HepG2 (cell line): ENCODE results near the gene ATG4A. TPM values are rescaled to one million over a fixed set of nuclear protein-coding genes. Genes with fewer than 3 reads are reported as not detected.

Experiments used
- ZNF256 ChIP-seq: sonication (generic); formaldehyde crosslinking; conservative IDR thresholded peaks from 2 replicates; pipeline ENCODE4 v1.4.0; 2020; ENCODE audit warnings: missing genetic modification reagents
- ZNF260 ChIP-seq: sonication (generic); formaldehyde crosslinking; IDR thresholded peaks from 2 replicates; pipeline ENCODE4 v1.4.0; 2020; ENCODE audit warnings: missing genetic modification reagents, low read depth, mild to moderate bottlenecking, borderline replicate concordance
- ZNF644 ChIP-seq: IDR thresholded peaks from 2 replicates; pipeline ENCODE4 v1.6.1; 2016; ENCODE audit warnings: low read depth
- polyA plus RNA-seq, 8 experiments: library from polyadenylated mRNA; depleted of rRNA in 3 of 8; stranded (reverse) in 7 of 8; unstranded in 1 of 8; fragments of >200 nt; fragmentation: Illumina TruSeq in 4 of 8; extraction: Trizol in 4 of 8; gene quantifications; 2 replicates each; pipeline versions ENCODE4 v1.2.1 to v1.2.3, GENCODE V29; 2011 to 2016; ENCODE audit warnings: low read depth in 4 of 8, missing spikeins in 1 of 8, mixed read lengths in 1 of 8; ENCODE audit not compliant: insufficient read depth in 1 of 8
- total RNA-seq, 5 experiments: library from RNA; depleted of rRNA; stranded (reverse); fragments of >200 nt; fragmentation: Illumina TruSeq; extraction: Trizol; gene quantifications; 2 replicates each; pipeline ENCODE4 v1.2.3, GENCODE V29; 2016; ENCODE audit warnings: low read depth in 1 of 5
- TF ChIP-seq, protein P1 (sequence below): sonication (generic); formaldehyde crosslinking; IDR thresholded peaks from 2 replicates; pipeline ENCODE4 v1.5.0; 2020; ENCODE audit warnings: missing genetic modification reagents, mild to moderate bottlenecking, borderline replicate concordance
- TF ChIP-seq, protein P2 (sequence below): sonication (generic); formaldehyde crosslinking; IDR thresholded peaks from 2 replicates; pipeline ENCODE4 v1.9.0; 2021; ENCODE audit warnings: mild to moderate bottlenecking, missing genetic modification reagents

The ATG4A gene
- total and polyA plus RNA-seq, 2 of the 13 experiments (the other 11 are each of a cell fraction or from before 2014, with no cell fraction given), result 3.3 to 6.3 TPM

DNA sequence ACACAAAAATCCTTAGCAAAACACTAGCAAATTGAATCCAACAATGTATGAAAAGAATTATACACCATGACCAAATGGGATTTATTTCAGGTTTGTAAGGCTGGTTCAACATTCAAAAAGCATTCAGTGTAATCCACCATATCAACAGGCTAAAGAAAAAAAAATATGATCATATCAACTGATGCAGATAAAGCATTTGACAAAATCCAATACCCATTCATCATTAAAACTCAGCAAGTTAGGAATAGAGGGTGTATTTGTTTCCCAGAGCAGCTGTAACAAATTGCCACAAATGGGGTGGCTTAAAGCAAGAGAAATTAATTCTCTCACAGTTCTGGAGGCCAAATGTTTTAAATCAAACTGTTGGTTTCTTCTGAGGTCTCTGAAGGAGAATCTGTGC, 36.0 kb upstream of the ATG4A start (continued):
- TF ChIP-seq, protein P1, sequence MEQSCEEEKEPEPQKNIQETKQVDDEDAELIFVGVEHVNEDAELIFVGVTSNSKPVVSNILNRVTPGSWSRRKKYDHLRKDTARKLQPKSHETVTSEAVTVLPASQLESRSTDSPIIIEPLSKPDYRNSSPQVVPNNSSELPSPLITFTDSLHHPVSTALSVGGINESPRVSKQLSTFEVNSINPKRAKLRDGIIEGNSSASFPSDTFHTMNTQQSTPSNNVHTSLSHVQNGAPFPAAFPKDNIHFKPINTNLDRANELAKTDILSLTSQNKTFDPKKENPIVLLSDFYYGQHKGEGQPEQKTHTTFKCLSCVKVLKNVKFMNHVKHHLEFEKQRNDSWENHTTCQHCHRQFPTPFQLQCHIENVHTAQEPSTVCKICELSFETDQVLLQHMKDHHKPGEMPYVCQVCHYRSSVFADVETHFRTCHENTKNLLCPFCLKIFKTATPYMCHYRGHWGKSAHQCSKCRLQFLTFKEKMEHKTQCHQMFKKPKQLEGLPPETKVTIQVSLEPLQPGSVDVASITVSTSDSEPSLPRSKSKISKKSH (CRISPR knock-in tag), result no peak
- TF ChIP-seq ZNF260 (CRISPR knock-in tag) (no peak), ZNF256 (no peak), ZNF644 (CRISPR knock-in tag) (no peak)
- TF ChIP-seq, protein P2, sequence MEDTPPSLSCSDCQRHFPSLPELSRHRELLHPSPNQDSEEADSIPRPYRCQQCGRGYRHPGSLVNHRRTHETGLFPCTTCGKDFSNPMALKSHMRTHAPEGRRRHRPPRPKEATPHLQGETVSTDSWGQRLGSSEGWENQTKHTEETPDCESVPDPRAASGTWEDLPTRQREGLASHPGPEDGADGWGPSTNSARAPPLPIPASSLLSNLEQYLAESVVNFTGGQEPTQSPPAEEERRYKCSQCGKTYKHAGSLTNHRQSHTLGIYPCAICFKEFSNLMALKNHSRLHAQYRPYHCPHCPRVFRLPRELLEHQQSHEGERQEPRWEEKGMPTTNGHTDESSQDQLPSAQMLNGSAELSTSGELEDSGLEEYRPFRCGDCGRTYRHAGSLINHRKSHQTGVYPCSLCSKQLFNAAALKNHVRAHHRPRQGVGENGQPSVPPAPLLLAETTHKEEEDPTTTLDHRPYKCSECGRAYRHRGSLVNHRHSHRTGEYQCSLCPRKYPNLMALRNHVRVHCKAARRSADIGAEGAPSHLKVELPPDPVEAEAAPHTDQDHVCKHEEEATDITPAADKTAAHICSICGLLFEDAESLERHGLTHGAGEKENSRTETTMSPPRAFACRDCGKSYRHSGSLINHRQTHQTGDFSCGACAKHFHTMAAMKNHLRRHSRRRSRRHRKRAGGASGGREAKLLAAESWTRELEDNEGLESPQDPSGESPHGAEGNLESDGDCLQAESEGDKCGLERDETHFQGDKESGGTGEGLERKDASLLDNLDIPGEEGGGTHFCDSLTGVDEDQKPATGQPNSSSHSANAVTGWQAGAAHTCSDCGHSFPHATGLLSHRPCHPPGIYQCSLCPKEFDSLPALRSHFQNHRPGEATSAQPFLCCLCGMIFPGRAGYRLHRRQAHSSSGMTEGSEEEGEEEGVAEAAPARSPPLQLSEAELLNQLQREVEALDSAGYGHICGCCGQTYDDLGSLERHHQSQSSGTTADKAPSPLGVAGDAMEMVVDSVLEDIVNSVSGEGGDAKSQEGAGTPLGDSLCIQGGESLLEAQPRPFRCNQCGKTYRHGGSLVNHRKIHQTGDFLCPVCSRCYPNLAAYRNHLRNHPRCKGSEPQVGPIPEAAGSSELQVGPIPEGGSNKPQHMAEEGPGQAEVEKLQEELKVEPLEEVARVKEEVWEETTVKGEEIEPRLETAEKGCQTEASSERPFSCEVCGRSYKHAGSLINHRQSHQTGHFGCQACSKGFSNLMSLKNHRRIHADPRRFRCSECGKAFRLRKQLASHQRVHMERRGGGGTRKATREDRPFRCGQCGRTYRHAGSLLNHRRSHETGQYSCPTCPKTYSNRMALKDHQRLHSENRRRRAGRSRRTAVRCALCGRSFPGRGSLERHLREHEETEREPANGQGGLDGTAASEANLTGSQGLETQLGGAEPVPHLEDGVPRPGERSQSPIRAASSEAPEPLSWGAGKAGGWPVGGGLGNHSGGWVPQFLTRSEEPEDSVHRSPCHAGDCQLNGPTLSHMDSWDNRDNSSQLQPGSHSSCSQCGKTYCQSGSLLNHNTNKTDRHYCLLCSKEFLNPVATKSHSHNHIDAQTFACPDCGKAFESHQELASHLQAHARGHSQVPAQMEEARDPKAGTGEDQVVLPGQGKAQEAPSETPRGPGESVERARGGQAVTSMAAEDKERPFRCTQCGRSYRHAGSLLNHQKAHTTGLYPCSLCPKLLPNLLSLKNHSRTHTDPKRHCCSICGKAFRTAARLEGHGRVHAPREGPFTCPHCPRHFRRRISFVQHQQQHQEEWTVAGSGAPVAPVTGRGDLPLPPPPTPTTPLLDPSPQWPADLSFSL (CRISPR knock-in tag), result no peak
